Fibroblast of skin of right quadriceps (primary cell): ENCODE data around the gene OR8B3.

Experiments
- DNase-seq: peaks from one replicate; pipeline ENCODE4 v3.0.0-alpha.2; 2013

Gene OR8B3

DNA sequence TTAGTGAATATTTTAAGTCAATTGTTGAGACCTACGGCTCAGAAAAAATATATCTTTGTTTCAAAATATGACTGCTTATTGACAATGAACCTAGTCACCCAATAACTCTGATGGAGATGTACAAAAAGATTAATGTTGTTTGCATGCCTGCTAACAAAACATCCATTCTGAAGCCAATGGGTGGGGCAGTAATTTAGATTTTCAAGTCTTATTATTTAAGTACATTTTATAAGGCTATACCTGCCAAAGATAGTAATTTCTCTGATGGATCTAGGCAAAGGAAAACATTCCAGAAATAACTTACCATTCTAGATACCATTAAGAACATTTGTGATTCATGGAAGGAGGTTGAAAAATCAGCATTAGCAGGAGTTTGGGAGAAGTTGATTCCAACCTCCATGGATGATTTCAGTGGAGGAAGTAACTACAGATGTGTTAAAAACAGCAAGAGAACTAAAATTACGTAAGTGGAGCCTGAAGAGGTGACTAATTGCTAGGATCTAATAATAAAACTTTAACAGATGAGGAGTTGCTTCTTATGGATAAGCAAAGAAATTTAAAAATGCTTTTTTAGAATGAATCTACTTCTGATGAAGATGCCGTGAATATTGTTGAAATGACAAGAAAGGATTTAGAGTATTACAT, 52.4 kb downstream of the OR8B3 start:
- DNase-seq: no peak
